Stimulated activated CD8-positive, alpha-beta memory T cell treated with anti-CD3 and anti-CD28 coated beads, Interleukin-2, amount 100 ng/mL, for 48 hours (primary cell): ENCODE data around the gene GALP.
"Not testable (repeated sequence)": the region's sequence is repeated elsewhere in the genome, so short reads cannot be mapped to it uniquely, and the experiment has no call there.

Experiments
- DNase-seq, 2 donors: peaks; one replicate each; pipeline ENCODE4 v3.0.0-alpha.2; 2020; ENCODE audit warnings: low read depth in 2 of 2

GALP gene

GRCh38 chr19:56148096-56148495, 27.7 kb upstream of the GALP start:
- no peak for DNase-seq

- DNase-seq: not testable (repeated sequence)
Observed at GRCh38 chr19:56148955-56149655, 26.7 kb upstream of the GALP start.

GRCh38 chr19:56149656-56150038, 26.2 kb upstream of the GALP start:
- no peak for DNase-seq

GRCh38 chr19:56150358-56150757, 25.4 kb upstream of the GALP start:
- DNase-seq: no peak

DNA sequence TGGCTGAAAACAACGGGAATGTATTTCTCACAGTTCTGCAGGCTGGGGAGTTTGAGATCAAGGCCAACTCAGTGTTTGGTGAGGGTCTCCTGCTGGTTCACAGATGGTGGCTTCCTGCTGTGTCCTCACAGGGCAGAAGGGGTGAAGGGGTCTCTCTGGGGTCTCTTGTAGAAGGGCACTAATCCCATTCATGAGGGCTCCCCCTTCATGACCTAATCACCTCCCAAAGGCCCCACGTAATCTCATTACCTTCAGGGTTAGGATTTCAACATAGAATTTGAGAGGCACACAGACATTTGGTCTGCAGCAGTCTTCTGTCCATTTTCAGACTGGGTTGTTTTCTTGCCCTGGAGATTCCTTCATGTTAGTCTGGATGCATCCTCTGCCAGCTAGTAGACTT, 23.2 kb upstream of the GALP start:
- no peak for DNase-seq

- no peak for DNase-seq
Observed at GRCh38 chr19:56153507-56153906, 22.3 kb upstream of the GALP start.

DNA sequence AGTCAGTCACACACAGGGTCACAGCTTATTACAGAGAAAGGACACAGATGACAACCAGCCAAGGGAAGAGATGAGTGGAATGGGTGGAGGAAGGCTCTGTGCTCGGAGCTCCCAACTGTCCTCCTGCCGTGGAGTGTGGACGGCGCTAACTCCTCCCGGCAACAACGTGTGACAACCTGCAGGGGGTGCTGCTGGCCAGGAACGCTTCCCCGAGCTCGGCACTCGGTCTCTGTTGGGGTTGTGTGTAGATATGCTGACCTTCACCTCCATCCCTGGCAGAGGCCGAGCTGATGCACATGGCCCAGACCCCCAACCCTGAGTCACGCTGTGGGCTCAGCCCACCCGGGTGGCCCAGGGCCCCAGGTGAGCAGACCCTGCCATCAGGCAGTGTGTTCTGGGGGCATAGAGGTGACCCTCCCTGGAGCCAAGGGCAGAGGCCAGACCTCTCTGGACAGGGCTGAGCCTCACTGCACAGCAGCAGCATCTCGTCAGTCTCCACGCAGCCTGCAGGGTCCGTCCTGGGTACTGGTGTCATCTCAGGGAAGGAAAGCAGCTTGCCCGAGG, 20.6 kb upstream of the GALP start:
- DNase-seq: no peak

DNA sequence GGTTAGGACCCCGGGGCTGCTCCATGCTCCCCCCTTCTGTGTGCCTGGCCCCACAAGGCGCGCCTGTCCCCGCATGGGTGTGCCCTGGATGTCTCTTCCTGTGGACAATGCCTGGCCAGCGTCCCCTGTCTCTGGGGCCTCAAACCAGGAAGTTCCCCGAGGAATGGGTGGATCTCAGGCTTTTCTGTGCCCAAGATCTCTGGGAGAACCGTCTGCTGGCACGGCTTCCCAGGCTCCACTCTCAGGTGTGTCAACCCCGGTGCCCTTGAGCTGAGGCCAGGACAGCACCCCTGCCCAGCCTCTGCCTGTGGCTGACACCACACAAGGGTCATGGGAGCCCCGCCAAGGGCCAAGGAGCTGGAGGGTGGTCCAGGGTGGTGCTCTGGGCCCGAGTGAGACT, 19.0 kb upstream of the GALP start:
- DNase-seq: no peak

DNA sequence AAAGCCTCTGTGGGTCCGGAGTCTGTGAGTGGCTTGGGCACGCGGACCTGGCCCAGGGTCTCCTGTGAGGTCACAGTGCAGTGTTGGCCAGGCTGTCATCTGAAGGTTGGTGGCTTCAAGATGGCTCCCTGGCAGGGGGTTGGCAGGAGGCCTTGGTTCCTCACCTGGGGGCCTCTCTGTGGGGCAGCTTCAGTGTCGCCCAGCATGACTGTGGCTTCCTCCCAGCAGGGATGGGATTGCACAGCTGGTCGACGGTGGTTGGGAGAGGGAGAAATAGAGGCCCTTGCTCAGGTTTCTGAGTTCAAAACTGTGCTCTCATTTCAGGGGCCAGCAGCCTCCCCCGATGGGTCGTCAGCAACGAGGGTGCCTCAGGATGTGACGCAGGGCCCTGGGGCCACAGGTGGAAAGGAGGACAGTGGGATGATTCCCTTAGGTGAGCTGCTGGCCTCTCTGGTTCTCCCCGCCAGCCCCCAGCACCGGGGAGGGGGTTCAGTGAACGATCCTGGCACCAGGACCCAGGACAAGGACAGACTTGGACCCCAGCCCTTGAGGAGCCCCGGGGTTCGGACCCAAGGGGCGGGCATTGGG, 17.5 kb upstream of the GALP start:
- DNase-seq: no peak

GRCh38 chr19:56159009-56159559, 16.7 kb upstream of the GALP start:
- DNase-seq: no peak

DNA sequence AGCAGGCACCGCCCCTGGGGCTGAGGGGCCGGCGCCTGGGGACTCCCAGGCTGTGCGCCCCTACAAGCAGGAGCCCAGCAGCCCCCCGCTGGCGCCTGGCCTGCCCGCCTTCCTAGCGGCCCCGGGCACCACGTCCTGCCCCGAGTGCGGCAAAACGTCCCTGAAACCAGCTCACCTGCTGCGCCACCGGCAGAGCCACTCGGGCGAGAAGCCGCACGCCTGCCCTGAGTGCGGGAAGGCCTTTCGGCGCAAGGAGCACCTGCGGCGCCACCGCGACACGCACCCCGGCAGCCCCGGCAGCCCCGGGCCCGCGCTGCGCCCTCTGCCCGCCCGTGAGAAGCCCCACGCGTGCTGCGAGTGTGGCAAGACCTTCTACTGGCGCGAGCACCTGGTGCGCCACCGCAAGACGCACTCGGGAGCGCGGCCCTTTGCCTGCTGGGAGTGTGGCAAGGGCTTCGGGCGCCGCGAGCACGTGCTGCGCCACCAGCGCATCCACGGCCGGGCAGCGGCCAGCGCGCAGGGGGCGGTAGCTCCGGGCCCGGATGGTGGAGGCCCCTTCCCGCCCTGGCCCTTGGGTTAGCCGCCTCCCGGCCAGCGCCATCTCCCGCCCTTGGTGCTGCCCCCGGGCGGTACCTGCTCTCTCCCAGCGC, 16.1 kb upstream of the GALP start:
- DNase-seq: no peak

DNA sequence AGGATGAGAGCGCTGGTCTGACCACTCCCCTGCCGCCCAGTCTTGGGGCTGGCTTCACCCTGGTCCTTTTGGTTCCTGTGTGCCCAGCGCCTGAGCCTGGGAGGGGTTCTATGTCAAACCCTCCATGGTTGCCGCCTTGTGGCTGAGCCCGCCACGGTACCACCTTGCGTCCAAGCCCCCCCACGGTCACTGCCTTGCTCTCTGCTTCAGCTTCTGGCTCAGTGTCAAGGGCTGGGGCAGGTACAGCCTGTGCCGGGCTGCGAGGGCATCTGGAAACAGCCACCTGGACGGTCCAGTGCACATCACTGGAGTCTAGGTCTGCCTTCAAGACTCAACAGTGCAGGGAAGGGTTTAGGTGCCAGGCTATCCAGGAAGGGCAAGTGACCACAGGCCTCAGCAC, 14.3 kb upstream of the GALP start:
- no peak for DNase-seq

DNA sequence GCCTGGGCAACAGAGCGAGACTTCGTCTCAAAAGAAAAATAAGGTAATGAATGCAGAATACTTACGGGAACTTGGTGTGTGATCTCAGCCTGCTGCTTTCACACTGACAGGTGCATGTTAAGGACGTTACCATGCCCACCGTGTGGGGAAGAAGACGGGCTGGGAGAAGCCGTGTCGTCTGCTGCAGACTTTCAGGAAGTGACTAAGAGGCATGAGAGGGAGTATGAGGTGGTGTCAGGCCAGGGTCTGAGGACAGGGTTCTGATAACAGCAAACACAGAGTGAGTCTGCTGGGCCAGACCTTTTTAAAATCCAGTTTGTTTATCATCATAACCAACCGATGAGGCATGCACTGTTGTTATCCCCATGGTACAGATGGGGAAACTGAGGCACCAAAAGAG, 13.6 kb upstream of the GALP start:
- peak in 1 of 2 donors; percentile 26 for DNase-seq

DNA sequence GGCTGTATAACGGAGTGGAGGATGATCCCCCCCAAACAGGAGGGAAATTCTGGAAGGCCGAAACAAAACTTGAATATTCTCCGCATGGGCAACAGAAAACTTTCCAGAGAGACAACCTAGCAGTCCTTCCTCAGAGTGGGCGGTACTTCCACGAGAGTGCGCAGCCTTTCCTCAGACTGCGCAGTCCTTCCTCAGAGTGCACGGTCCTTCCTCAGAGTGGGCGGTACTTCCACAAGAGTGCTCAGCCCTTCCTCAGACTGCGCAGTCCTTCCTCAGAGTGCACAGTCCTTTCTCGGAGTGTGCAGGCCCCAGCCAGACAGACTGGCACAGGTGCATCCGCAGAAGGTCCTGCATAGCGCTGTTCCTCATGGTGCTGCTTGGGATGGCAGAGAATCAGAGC, 12.7 kb upstream of the GALP start:
- DNase-seq: no peak

- no peak for DNase-seq
Observed at GRCh38 chr19:56167064-56167578, 8.7 kb upstream of the GALP start.

DNA sequence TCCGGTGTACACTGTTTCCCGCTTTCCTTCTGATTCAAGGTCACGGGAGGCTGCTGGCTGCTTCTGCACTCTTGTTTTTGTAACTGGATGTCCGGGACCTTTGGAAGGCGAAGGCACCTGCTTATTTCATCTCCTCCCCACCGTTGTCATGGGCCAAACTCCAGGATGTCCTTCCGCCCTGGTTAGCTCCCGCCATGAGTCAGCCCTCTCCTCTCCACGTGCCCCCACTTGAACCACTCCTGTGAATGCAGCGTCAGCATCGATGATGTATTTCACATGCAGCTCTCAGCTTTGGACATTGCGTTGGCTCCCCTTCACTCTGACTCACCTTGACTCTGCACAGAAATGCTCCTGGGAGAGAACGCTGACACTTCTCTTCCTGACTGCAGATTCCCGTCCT, 5.5 kb upstream of the GALP start:
- no peak for DNase-seq

DNA sequence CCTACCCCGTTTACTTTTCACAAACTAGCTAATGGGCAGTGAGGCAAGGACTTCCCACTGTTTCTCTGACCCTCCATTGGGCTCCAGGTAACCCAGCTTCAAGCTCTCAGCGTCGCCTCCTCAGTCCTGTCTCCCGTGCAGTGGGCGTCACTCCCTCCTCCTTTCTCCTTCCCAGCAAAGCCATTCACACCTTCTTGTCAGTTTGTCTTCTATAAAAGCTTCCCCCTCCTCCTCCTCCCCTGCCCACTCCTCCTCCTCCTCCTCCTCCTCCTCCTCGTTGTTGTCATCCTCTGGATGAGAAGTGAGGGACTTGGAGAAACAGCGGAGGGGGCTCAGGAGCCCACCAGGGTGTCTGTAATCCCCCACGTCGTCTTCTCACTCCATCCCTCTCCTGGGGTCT, 1.7 kb upstream of the GALP start:
- no peak for DNase-seq

DNA sequence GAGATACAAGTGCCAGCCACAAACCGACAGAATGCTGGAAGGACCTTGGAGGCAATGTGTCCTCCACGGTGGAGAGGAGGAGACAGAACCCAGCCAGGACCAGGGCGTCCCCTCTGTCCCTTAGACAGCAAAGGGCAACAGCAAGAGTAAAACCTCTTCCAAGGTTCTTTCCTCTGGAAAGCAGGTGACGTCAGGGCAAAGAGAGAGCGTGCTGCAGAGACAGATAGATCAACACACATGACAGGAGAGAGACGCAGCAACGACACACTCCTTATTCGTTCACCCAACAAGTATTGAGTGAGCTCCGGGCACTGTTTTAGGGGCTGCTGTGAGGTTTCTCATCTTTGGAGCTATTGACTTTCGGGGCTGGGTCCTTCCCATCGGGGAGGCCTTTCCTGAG, 1.3 kb upstream of the GALP start:
- DNase-seq: no peak

GRCh38 chr19:56176310-56176709, 502 bp downstream of the GALP start:
- not testable (repeated sequence) for DNase-seq

- no peak for DNase-seq
Observed at GRCh38 chr19:56176881-56177280, 1.1 kb downstream of the GALP start.

- no peak for DNase-seq
Observed at GRCh38 chr19:56177564-56178243, 1.9 kb downstream of the GALP start.

DNA sequence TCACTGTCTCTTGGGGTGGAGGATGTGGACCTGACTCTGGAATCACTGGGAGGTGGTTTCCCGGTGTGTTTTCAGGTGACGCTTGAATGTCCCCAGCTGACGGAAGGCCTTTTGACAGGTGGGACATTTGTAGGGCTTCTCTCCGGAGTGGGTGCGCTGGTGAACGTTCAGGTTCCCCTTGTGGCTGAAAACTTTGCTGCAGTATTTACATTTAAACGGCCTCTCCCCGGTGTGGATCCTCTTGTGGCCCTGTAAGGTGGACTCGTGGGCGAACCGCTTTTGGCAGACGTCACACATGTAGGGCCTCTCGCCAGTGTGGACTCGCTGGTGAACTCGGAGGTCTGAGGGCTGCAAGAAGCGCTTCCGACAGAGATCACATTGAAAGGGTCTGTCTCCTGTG, 14.0 kb downstream of the GALP start:
- DNase-seq: no peak
